ENCODE results near the gene FRMD8. TPM values are rescaled to one million over a fixed set of nuclear protein-coding genes. Genes with fewer than 3 reads are reported as not detected.

The FRMD8 gene
- total and polyA plus RNA-seq, 2 donors (not counting 3 experiments of a cell fraction or from before 2014, with no cell fraction given): 36.4 to 53.9 TPM

DNA sequence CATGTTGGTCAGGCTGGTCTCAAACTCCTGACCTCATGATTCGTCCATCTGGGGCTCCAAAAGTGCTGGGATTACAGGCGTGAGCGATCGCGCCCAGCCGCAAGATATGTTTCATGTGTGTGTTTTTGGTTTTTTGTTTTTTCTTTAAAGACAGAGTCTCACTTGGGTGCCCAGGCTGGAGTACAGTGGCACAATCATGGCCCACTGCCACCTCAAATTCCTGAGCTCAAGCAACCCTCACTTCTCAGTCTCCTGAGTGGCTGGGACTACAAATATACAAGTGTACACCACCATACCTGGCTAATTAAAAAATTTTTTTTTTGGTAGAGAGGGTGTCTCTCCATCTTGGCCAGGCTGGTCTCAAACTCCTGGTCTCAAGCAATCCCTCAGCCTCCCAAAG is 23.5 kb upstream of the FRMD8 start:
- dilution Hi-C loops (cut with MboI; ENCODE audit: extremely low pct_ligation_motif_present, low sequenced_read_pairs): no loop called here
- ChIA-PET POLR2A (no interaction called here), CTCF (interaction anchor here (1.2 to 1.5 kb wide), 2 partner anchors 8 to 53 kb away, joined by 3 read pairs; no protein-coding TSS in a partner anchor)
- Histone ChIP-seq H3K27ac (ENCODE audit: insufficient read depth, low read depth, low read length) (no peak overlapping the region), H3K4me1 (ENCODE audit: control insufficient read depth, extremely low read depth, insufficient read depth, low read length) (no peaks in the 10 kb centered on the region), H3K36me3 (ENCODE audit: control insufficient read depth in 2 of 2, extremely low read depth in 1 of 2, insufficient read depth in 2 of 2, low read length in 2 of 2) (no peaks in the 10 kb centered on the region), H4K20me1 (replicated peaks; ENCODE audit: control insufficient read depth, extremely low read depth, insufficient read depth, low read length) (no peaks in the 10 kb centered on the region), H3K9ac (replicated peaks; ENCODE audit: extremely low read depth, insufficient read depth, low read length) (no peak overlapping the region), H3K27me3 (ENCODE audit: control insufficient read depth in 2 of 2, insufficient read depth in 2 of 2, low read length in 2 of 2) (no peaks in the 10 kb centered on the region), H3K79me2 (ENCODE audit: control insufficient read depth, insufficient read depth, low read length) (no peaks in the 10 kb centered on the region), H3K9me1 (replicated peaks; ENCODE audit: control insufficient read depth, extremely low read depth, insufficient read depth, low read length) (no peaks in the 10 kb centered on the region), H3K9me3 (replicated peaks; ENCODE audit: control insufficient read depth, insufficient read depth, low read length) (no peaks in the 10 kb centered on the region), H3K4me2 (ENCODE audit: insufficient read depth, low read length) (no peak overlapping the region), H3K4me3 (replicated peaks in 1 of 3; ENCODE audit: insufficient read depth in 1 of 3, low read depth in 1 of 3, low read length in 3 of 3) (no peak overlapping the region), H2AFZ (ENCODE audit: low read depth, low read length) (no peak overlapping the region)
- DNase-seq (ENCODE audit: low read depth, low spot score) (no peak), FAIRE-seq (no peak)
- intact Hi-C loops (cut with micrococcal nuclease): loop anchor here (10.0 kb wide), 1 partner anchor 52 kb away; no protein-coding TSS in a partner anchor
- no TSS peak for BruUV-seq (replicated peaks)
- TF ChIP-seq JUN (IDR thresholded peaks at IDR 0.05; ENCODE audit: borderline replicate concordance, insufficient read depth, insufficient read length, low read depth) (no peak), GATA2 (IDR thresholded peaks at IDR 0.05; ENCODE audit: insufficient read depth, insufficient read length, low read depth, low read length) (no peak), EZH2 (IDR thresholded peaks at IDR 0.05; ENCODE audit: borderline replicate concordance, low read depth, low read length, severe bottlenecking) (no peak), FOS (IDR thresholded peaks at IDR 0.05; ENCODE audit: borderline replicate concordance, insufficient read depth, low read length) (no peak), POLR2A (IDR thresholded peaks at IDR 0.05; ENCODE audit: low read depth, low read length) (no peak), POLR2AphosphoS5 (IDR thresholded peaks at IDR 0.05; ENCODE audit: insufficient read depth, low read depth, low read length) (no peak), MYC (IDR thresholded peaks at IDR 0.05; ENCODE audit: low read depth, low read length) (no peak)
- TF ChIP-seq, protein P1, sequence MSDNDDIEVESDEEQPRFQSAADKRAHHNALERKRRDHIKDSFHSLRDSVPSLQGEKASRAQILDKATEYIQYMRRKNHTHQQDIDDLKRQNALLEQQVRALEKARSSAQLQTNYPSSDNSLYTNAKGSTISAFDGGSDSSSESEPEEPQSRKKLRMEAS (IDR thresholded peaks at IDR 0.05; ENCODE audit: insufficient read depth, insufficient read length): no peak
- TF ChIP-seq, protein P2, sequence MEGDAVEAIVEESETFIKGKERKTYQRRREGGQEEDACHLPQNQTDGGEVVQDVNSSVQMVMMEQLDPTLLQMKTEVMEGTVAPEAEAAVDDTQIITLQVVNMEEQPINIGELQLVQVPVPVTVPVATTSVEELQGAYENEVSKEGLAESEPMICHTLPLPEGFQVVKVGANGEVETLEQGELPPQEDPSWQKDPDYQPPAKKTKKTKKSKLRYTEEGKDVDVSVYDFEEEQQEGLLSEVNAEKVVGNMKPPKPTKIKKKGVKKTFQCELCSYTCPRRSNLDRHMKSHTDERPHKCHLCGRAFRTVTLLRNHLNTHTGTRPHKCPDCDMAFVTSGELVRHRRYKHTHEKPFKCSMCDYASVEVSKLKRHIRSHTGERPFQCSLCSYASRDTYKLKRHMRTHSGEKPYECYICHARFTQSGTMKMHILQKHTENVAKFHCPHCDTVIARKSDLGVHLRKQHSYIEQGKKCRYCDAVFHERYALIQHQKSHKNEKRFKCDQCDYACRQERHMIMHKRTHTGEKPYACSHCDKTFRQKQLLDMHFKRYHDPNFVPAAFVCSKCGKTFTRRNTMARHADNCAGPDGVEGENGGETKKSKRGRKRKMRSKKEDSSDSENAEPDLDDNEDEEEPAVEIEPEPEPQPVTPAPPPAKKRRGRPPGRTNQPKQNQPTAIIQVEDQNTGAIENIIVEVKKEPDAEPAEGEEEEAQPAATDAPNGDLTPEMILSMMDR (IDR thresholded peaks at IDR 0.05; ENCODE audit: extremely low read depth in 1 of 2, insufficient read depth in 1 of 2, low read depth in 1 of 2, low read length in 2 of 2): no peak
